ENCODE results near the gene RABEP2. TPM values are rescaled to one million over a fixed set of nuclear protein-coding genes. Genes with fewer than 3 reads are reported as not detected.
"Not testable (repeated sequence)": the region's sequence is repeated elsewhere in the genome, so short reads cannot be mapped to it uniquely, and the experiment has no call there.

The RABEP2 gene
- total and polyA plus RNA-seq, 7 experiments from 2014 or later: 4.4 to 30.3 (median 25.6) TPM

- no peak for DNase-seq
- Histone ChIP-seq H3K9me3 (ENCODE audit: control insufficient read depth in 2 of 3, low read length in 3 of 3) (no peaks in the 10 kb centered on the region), H3K36me3 (ENCODE audit: control insufficient read depth in 2 of 3, insufficient read depth in 3 of 3, low read length in 3 of 3) (no peaks in the 10 kb centered on the region), H3K4me3 (ENCODE audit: low read length) (no peak overlapping the region), H3K27ac (ENCODE audit: low read depth, low read length) (no peak overlapping the region), H3K4me1 (ENCODE audit: control insufficient read depth in 2 of 2, insufficient read depth in 2 of 2, low read length in 2 of 2) (no peaks in the 10 kb centered on the region), H3K27me3 (ENCODE audit: control insufficient read depth in 2 of 2, insufficient read depth in 2 of 2, low read length in 2 of 2) (no peaks in the 10 kb centered on the region)
- peaks cover 0 to 5% (median 0%) of the 10 kb centered on the region in 5 donors for H3K36me3 Mint-ChIP-seq
- H3K9me3 Mint-ChIP-seq: no peaks in the 10 kb centered on the region
- ChIA-PET POLR2A (interaction anchor here (0.6 kb wide), 1 partner anchor 17 kb away, joined by 3 read pairs; no protein-coding TSS in a partner anchor), CTCF (no interaction called here)
- H3K4me1 Mint-ChIP-seq: peaks cover 0 to 3% (median 0%) of the 10 kb centered on the region in 7 donors
- intact Hi-C loops (cut with micrococcal nuclease): no loop called here
- no peak overlapping the region for H3K27ac Mint-ChIP-seq
- no peak overlapping the region for H3K4me3 Mint-ChIP-seq
- ATAC-seq: no peak
- H3K27me3 Mint-ChIP-seq: no peaks in the 10 kb centered on the region
These were observed 26.8 kb downstream of the RABEP2 start for GRCh38 chr16:28898266-28898665.

GRCh38 chr16:28897826-28898225 lies 27.2 kb downstream of the RABEP2 start:
- H3K4me3 Mint-ChIP-seq: no peak overlapping the region
- H3K36me3 Mint-ChIP-seq: peaks cover 0 to 5% (median 0%) of the 10 kb centered on the region in 5 donors
- DNase-seq (no peak), ATAC-seq (no peak)
- Histone ChIP-seq H3K4me3 (ENCODE audit: low read length) (no peak overlapping the region), H3K36me3 (ENCODE audit: control insufficient read depth in 2 of 3, insufficient read depth in 3 of 3, low read length in 3 of 3) (no peaks in the 10 kb centered on the region), H3K27ac (ENCODE audit: low read depth, low read length) (no peak overlapping the region), H3K9me3 (ENCODE audit: control insufficient read depth in 2 of 3, low read length in 3 of 3) (no peaks in the 10 kb centered on the region), H3K27me3 (ENCODE audit: control insufficient read depth in 2 of 2, insufficient read depth in 2 of 2, low read length in 2 of 2) (no peaks in the 10 kb centered on the region), H3K4me1 (ENCODE audit: control insufficient read depth in 2 of 2, insufficient read depth in 2 of 2, low read length in 2 of 2) (no peaks in the 10 kb centered on the region)
- ChIA-PET POLR2A (no interaction called here), CTCF (no interaction called here)
- intact Hi-C loops (cut with micrococcal nuclease): no loop called here
- H3K9me3 Mint-ChIP-seq: no peaks in the 10 kb centered on the region
- peaks cover 0 to 2% (median 0%) of the 10 kb centered on the region in 7 donors for H3K4me1 Mint-ChIP-seq
- no peaks in the 10 kb centered on the region for H3K27me3 Mint-ChIP-seq
- no peak overlapping the region for H3K27ac Mint-ChIP-seq

GRCh38 chr16:28895609-28896008 lies 29.4 kb downstream of the RABEP2 start:
- POLR2A ChIA-PET: interaction anchor here (0.6 kb wide), 1 partner anchor 58 kb away, joined by 3 read pairs; no protein-coding TSS in a partner anchor
- no peak overlapping the region for H3K4me3 ChIP-seq (ENCODE audit: low read length)
- DNase-seq (no peak), ATAC-seq (no peak)
- Mint-ChIP-seq H3K27me3 (no peaks in the 10 kb centered on the region), H3K27ac (no peak overlapping the region), H3K4me3 (no peak overlapping the region), H3K4me1 (peaks cover 0 to 5% (median 0%) of the 10 kb centered on the region in 7 donors), H3K36me3 (peaks cover 0 to 5% (median 0%) of the 10 kb centered on the region in 5 donors), H3K9me3 (no peaks in the 10 kb centered on the region)
- no peaks in the 10 kb centered on the region for H3K4me1 ChIP-seq (ENCODE audit: control insufficient read depth in 2 of 2, insufficient read depth in 2 of 2, low read length in 2 of 2)
- CTCF ChIA-PET: no interaction called here
- no peaks in the 10 kb centered on the region for H3K36me3 ChIP-seq (ENCODE audit: control insufficient read depth in 2 of 3, insufficient read depth in 3 of 3, low read length in 3 of 3)
- no peak overlapping the region for H3K27ac ChIP-seq (ENCODE audit: low read depth, low read length)
- intact Hi-C loops (cut with micrococcal nuclease): no loop called here
- no peaks in the 10 kb centered on the region for H3K27me3 ChIP-seq (ENCODE audit: control insufficient read depth in 2 of 2, insufficient read depth in 2 of 2, low read length in 2 of 2)
- no peaks in the 10 kb centered on the region for H3K9me3 ChIP-seq (ENCODE audit: control insufficient read depth in 2 of 3, low read length in 3 of 3)

- H3K27me3 ChIP-seq (ENCODE audit: control insufficient read depth in 2 of 2, insufficient read depth in 2 of 2, low read length in 2 of 2): no peaks in the 10 kb centered on the region
- Mint-ChIP-seq H3K27me3 (no peaks in the 10 kb centered on the region), H3K27ac (no peak overlapping the region), H3K4me1 (peaks cover 0 to 3% (median 0%) of the 10 kb centered on the region in 7 donors), H3K9me3 (no peaks in the 10 kb centered on the region), H3K36me3 (peaks cover 0 to 5% (median 0%) of the 10 kb centered on the region in 5 donors), H3K4me3 (no peak overlapping the region)
- CTCF ChIA-PET: no interaction called here
- H3K4me3 ChIP-seq (ENCODE audit: low read length): no peak overlapping the region
- ATAC-seq (no peak), DNase-seq (no peak)
- H3K36me3 ChIP-seq (ENCODE audit: control insufficient read depth in 2 of 3, insufficient read depth in 3 of 3, low read length in 3 of 3): no peaks in the 10 kb centered on the region
- intact Hi-C loops (cut with micrococcal nuclease): no loop called here
- H3K9me3 ChIP-seq (ENCODE audit: control insufficient read depth in 2 of 3, low read length in 3 of 3): no peaks in the 10 kb centered on the region
- no peak overlapping the region for H3K27ac ChIP-seq (ENCODE audit: low read depth, low read length)
- POLR2A ChIA-PET: interaction anchor here (0.7 kb wide), 1 partner anchor 31 kb away, joined by 3 read pairs; no protein-coding TSS in a partner anchor
- H3K4me1 ChIP-seq (ENCODE audit: control insufficient read depth in 2 of 2, insufficient read depth in 2 of 2, low read length in 2 of 2): no peaks in the 10 kb centered on the region
These were observed 31.7 kb downstream of the RABEP2 start for GRCh38 chr16:28893291-28893690.

- Histone ChIP-seq H3K27me3 (ENCODE audit: control insufficient read depth in 2 of 2, insufficient read depth in 2 of 2, low read length in 2 of 2) (no peaks in the 10 kb centered on the region), H3K36me3 (ENCODE audit: control insufficient read depth in 2 of 3, insufficient read depth in 3 of 3, low read length in 3 of 3) (no peaks in the 10 kb centered on the region), H3K27ac (ENCODE audit: low read depth, low read length) (no peak overlapping the region), H3K9me3 (ENCODE audit: control insufficient read depth in 2 of 3, low read length in 3 of 3) (no peaks in the 10 kb centered on the region), H3K4me1 (ENCODE audit: control insufficient read depth in 2 of 2, insufficient read depth in 2 of 2, low read length in 2 of 2) (no peaks in the 10 kb centered on the region), H3K4me3 (ENCODE audit: low read length) (no peak overlapping the region)
- intact Hi-C loops (cut with micrococcal nuclease): no loop called here
- POLR2A ChIA-PET: no interaction called here
- DNase-seq (no peak), ATAC-seq (no peak)
- peak overlapping the region in 1 of 9 donors; percentile 17 for H3K27ac Mint-ChIP-seq
- peaks cover 0 to 3% (median 0%) of the 10 kb centered on the region in 7 donors for H3K4me1 Mint-ChIP-seq
- peak overlapping the region in 1 of 10 donors; percentile 29 for H3K4me3 Mint-ChIP-seq
- no peaks in the 10 kb centered on the region for H3K27me3 Mint-ChIP-seq
- no peaks in the 10 kb centered on the region for H3K36me3 Mint-ChIP-seq
- CTCF ChIA-PET: no interaction called here
- no peaks in the 10 kb centered on the region for H3K9me3 Mint-ChIP-seq
These were observed 32.8 kb downstream of the RABEP2 start for GRCh38 chr16:28891964-28892890.

- H3K27me3 ChIP-seq (ENCODE audit: control insufficient read depth in 2 of 2, insufficient read depth in 2 of 2, low read length in 2 of 2); H3K4me3 Mint-ChIP-seq; intact Hi-C loops (cut with micrococcal nuclease); ATAC-seq; H3K9me3 Mint-ChIP-seq; H3K36me3 ChIP-seq (ENCODE audit: control insufficient read depth in 2 of 3, insufficient read depth in 3 of 3, low read length in 3 of 3); H3K27me3 Mint-ChIP-seq; H3K9me3 ChIP-seq (ENCODE audit: control insufficient read depth in 2 of 3, low read length in 3 of 3); DNase-seq; H3K4me3 ChIP-seq (ENCODE audit: low read length); H3K4me1 Mint-ChIP-seq; H3K27ac Mint-ChIP-seq; H3K36me3 Mint-ChIP-seq; H3K27ac ChIP-seq (ENCODE audit: low read depth, low read length); POLR2A ChIA-PET; H3K4me1 ChIP-seq (ENCODE audit: control insufficient read depth in 2 of 2, insufficient read depth in 2 of 2, low read length in 2 of 2): not testable (repeated sequence)
- CTCF ChIA-PET: interaction anchor here (1.8 kb wide), 1 partner anchor 55 kb away, joined by 4 read pairs; no protein-coding TSS in a partner anchor
These were observed 34.7 kb downstream of the RABEP2 start for GRCh38 chr16:28890355-28890754.

Data from naive thymus-derived CD4-positive, alpha-beta T cell (primary cell).